ENCODE measurements around the gene CEP68.

CEP68 gene

DNA sequence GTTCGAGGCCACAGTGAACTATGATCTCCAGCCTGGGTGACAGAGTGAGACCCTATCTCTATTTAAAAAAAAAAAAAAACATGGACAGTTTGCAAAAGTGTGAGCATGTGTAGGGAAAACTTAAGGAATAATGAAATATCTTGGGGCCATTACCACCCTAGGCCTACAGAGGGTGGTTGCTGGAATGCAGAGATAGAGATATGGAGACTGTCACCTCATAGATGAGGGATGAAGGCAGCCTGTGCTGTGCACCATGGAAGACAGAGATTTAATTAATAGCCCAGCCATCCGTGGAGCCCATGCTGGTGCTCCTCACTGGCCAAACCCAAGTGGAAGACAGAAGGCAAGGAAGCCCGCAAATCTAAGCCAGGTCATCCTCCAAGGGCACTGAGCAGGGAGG, 16.6 kb upstream of the CEP68 start:
- Mint-ChIP-seq H3K9me3 (peaks cover 11% of the 10 kb centered on the region), H3K27me3 (no peaks in the 10 kb centered on the region), H3K27ac (no peak overlapping the region), H3K36me3 (ENCODE audit: low read depth) (peaks cover 95% of the 10 kb centered on the region), H3K4me1 (ENCODE audit: low read depth) (peaks cover 12% of the 10 kb centered on the region), H3K4me3 (no peak overlapping the region)
- intact Hi-C loops (cut with micrococcal nuclease): loop anchor here (1.0 kb wide), 1 partner anchor 122 kb away; no protein-coding TSS in a partner anchor

- Mint-ChIP-seq H3K9me3 (peaks cover 21% of the 10 kb centered on the region), H3K36me3 (ENCODE audit: low read depth) (peaks cover 97% of the 10 kb centered on the region), H3K27me3 (no peaks in the 10 kb centered on the region), H3K27ac (no peak overlapping the region), H3K4me1 (ENCODE audit: low read depth) (peaks cover 12% of the 10 kb centered on the region), H3K4me3 (peak overlapping the region; percentile 50)
- intact Hi-C loops (cut with micrococcal nuclease): loop anchor here (1.0 kb wide), 1 partner anchor 123 kb away; no protein-coding TSS in a partner anchor
Observed at GRCh38 chr2:65040400-65041261, 15.6 kb upstream of the CEP68 start.

DNA sequence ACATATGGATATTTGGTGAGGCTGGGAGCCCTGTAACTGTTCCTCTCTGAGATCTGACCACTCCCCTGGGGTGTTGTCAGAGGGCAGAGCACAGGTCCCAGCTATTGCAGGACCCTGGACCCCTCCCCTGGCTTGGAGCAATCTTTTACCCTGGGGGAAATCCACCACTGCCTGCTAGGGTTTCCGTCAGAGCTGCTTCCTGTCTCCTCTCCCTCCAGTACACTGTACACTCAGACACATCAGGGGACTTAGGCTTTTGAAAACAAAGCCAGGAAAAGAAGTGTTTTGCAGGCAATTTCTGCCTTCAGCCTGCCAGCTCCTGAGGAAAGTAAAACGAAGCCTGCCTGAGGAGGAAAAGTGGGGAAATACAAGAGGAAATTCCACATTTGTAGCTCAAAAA, 13.2 kb upstream of the CEP68 start:
- no peaks in the 10 kb centered on the region for H3K27me3 Mint-ChIP-seq
- intact Hi-C loops (cut with micrococcal nuclease): no loop called here

GRCh38 chr2:65044097-65044735, 12.0 kb upstream of the CEP68 start:
- H3K36me3 Mint-ChIP-seq (ENCODE audit: low read depth): peaks cover 97% of the 10 kb centered on the region
- no peak overlapping the region for H3K4me3 Mint-ChIP-seq
- peaks cover 12% of the 10 kb centered on the region for H3K4me1 Mint-ChIP-seq (ENCODE audit: low read depth)
- no peaks in the 10 kb centered on the region for H3K27me3 Mint-ChIP-seq
- H3K9me3 Mint-ChIP-seq: peaks cover 40% of the 10 kb centered on the region
- intact Hi-C loops (cut with micrococcal nuclease): no loop called here
- H3K27ac Mint-ChIP-seq: no peak overlapping the region

More for the DNA sequence above, 13.2 kb upstream of the CEP68 start:
- Mint-ChIP-seq H3K4me3 (no peak overlapping the region), H3K9me3 (peaks cover 27% of the 10 kb centered on the region), H3K36me3 (ENCODE audit: low read depth) (peaks cover 97% of the 10 kb centered on the region), H3K27ac (no peak overlapping the region), H3K4me1 (ENCODE audit: low read depth) (peaks cover 12% of the 10 kb centered on the region)

GRCh38 chr2:65045651-65046050, 10.6 kb upstream of the CEP68 start:
- peaks cover under 1% of the 10 kb centered on the region for H3K4me1 Mint-ChIP-seq (ENCODE audit: low read depth)
- intact Hi-C loops (cut with micrococcal nuclease): no loop called here
- H3K27me3 Mint-ChIP-seq: no peaks in the 10 kb centered on the region
- H3K36me3 Mint-ChIP-seq (ENCODE audit: low read depth): peaks cover 90% of the 10 kb centered on the region
- no peak overlapping the region for H3K27ac Mint-ChIP-seq
- H3K9me3 Mint-ChIP-seq: peaks cover 41% of the 10 kb centered on the region
- no peak overlapping the region for H3K4me3 Mint-ChIP-seq

- intact Hi-C loops (cut with micrococcal nuclease): no loop called here
- Mint-ChIP-seq H3K9me3 (peaks cover 41% of the 10 kb centered on the region), H3K27ac (no peak overlapping the region), H3K36me3 (ENCODE audit: low read depth) (peaks cover 91% of the 10 kb centered on the region), H3K27me3 (no peaks in the 10 kb centered on the region), H3K4me3 (no peak overlapping the region), H3K4me1 (ENCODE audit: low read depth) (peaks cover 8% of the 10 kb centered on the region)
Observed at GRCh38 chr2:65046633-65047407, 9.4 kb upstream of the CEP68 start.

GRCh38 chr2:65049010-65049639, 7.1 kb upstream of the CEP68 start:
- Mint-ChIP-seq H3K4me1 (ENCODE audit: low read depth) (peaks cover 29% of the 10 kb centered on the region), H3K27ac (no peak overlapping the region), H3K27me3 (no peaks in the 10 kb centered on the region), H3K9me3 (peaks cover 35% of the 10 kb centered on the region), H3K4me3 (no peak overlapping the region), H3K36me3 (ENCODE audit: low read depth) (peaks cover 76% of the 10 kb centered on the region)
- intact Hi-C loops (cut with micrococcal nuclease): no loop called here

DNA sequence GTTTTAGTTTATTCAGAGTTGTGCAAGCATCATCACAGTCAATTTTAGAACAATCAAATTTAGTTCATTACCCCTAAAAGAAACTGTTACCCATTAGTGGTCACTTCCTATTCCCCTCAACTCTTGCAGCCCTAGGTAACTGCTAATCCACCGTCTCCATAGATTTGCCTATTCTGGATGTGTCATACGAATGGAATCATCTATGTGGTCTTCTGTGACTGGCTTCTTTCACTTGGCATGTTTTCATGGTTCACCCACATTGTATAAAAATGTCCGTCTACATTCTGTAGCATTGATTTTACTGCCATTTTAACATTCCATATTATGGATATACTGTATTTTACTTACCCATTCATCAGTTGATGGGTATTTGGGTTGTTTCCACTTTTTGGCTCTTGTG, 5.3 kb upstream of the CEP68 start:
- Mint-ChIP-seq H3K27ac (no peak overlapping the region), H3K4me1 (ENCODE audit: low read depth) (peaks cover 45% of the 10 kb centered on the region), H3K4me3 (no peak overlapping the region), H3K27me3 (no peaks in the 10 kb centered on the region), H3K36me3 (ENCODE audit: low read depth) (peaks cover 67% of the 10 kb centered on the region), H3K9me3 (peaks cover 18% of the 10 kb centered on the region)
- intact Hi-C loops (cut with micrococcal nuclease): no loop called here

- Mint-ChIP-seq H3K4me3 (peak overlapping the region; percentile 58), H3K4me1 (ENCODE audit: low read depth) (peaks cover 59% of the 10 kb centered on the region)
- intact Hi-C loops (cut with micrococcal nuclease): no loop called here
Observed at GRCh38 chr2:65053199-65053598, 3.0 kb upstream of the CEP68 start.

DNA sequence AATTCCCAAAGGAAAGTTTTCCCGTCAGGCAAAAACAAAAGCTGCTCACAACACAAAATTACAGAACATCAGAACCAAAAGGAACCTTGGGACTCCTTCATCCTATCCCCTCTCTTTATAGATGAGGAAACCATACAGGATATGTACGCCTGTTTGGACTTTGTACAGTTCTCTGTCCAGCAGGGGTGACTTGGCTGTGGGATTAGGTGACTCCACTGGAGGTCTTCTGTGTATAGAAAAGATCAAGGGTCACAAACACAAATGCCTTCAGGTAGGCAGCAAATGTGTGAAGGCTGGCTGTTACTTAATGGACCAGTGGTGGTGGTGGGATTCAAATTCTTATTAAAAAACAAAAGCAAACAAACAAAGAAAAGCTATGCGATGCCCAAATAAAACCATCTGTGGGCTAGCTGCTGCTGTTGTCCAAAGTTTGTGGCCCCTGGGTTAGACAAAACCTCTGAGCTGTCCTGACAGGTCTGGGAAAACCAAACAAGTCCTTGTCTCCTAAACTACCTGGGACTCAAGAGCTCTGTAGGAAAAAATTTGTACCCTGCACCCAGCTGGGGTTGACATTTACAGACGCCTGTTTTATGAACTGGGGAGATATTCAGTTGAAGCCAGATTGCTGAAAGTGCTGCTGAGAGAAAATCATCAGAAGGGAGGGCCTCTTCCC, 1.3 kb upstream of the CEP68 start:
- peaks cover 63% of the 10 kb centered on the region for H3K4me1 Mint-ChIP-seq (ENCODE audit: low read depth)
- peak overlapping the region; percentile 94 for H3K27ac Mint-ChIP-seq
- H3K4me3 Mint-ChIP-seq: peak overlapping the region; percentile 96
- no peaks in the 10 kb centered on the region for H3K9me3 Mint-ChIP-seq
- intact Hi-C loops (cut with micrococcal nuclease): loop anchor here (1.0 kb wide), 1 partner anchor 10 kb away; no protein-coding TSS in a partner anchor
- H3K27me3 Mint-ChIP-seq: no peaks in the 10 kb centered on the region
- peaks cover 39% of the 10 kb centered on the region for H3K36me3 Mint-ChIP-seq (ENCODE audit: low read depth)

More at GRCh38 chr2:65053199-65053598, 3.0 kb upstream of the CEP68 start:
- H3K9me3 Mint-ChIP-seq: peaks cover 11% of the 10 kb centered on the region
- no peaks in the 10 kb centered on the region for H3K27me3 Mint-ChIP-seq
- peak overlapping the region; percentile 94 for H3K27ac Mint-ChIP-seq
- H3K36me3 Mint-ChIP-seq (ENCODE audit: low read depth): peaks cover 52% of the 10 kb centered on the region

DNA sequence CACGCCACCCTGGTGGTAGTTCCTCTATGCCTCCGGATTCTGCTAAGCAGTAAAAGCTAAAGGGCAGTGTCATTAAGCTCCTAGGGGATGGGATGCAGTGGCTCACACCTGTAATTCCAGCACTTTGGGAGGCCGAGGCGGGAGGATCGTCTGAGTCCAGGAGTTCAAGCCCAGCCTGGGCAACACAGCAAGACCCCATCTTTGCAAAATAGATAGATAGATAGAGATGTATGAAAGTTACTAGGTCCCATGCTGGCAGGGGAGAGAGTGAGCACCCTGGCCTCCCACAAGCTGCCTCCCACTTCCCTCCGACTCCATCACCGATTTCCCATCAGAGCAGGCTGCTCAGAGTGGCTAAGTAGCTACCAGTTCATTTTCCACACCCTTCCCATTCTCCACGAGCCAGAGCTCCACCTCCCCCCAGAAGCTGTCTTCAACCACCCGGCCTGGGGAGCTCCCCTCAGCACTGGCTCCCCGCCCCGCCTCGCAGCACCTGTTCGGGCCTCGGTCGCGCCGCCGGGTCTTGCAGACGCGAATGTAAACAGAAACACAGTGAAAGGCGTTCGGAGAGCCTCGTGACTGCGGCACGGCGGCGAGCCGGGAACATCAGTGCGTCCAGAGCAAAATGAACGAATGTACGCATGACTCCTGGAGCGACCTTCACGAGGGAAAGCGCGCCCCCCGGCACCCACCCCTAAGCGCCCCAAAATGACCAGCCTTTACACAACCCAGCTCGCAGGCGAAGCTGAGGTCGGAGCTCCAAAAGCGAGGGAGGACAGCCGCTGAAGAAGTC, 598 bp upstream of the CEP68 start:
- Mint-ChIP-seq H3K4me1 (ENCODE audit: low read depth) (peaks cover 63% of the 10 kb centered on the region), H3K27ac (peak overlapping the region; percentile 94), H3K27me3 (no peaks in the 10 kb centered on the region), H3K4me3 (peak overlapping the region; percentile 96), H3K36me3 (ENCODE audit: low read depth) (peaks cover 35% of the 10 kb centered on the region), H3K9me3 (no peaks in the 10 kb centered on the region)
- intact Hi-C loops (cut with micrococcal nuclease): loop anchor here (1.0 to 2.0 kb wide), 2 partner anchors 10 to 75 kb away; partner anchors contain the start of gene RAB1A

DNA sequence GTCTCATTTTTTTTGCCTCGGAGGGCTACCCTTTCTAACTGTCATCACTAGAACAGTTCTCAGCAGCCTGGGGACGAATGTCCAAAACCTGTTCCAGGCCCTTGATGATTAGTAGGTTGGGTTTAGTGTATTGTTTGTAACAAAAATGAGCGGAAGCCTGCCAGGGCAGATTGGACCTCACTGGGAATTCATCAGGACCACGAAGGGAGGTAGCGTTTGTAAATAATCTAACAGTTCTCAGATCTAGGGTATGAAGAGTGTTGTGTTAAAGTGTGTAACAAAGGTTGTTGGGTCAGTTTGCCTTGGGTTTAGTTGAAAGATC, 799 bp downstream of the CEP68 start:
- Mint-ChIP-seq H3K4me1 (ENCODE audit: low read depth) (peaks cover 62% of the 10 kb centered on the region), H3K36me3 (ENCODE audit: low read depth) (peaks cover 21% of the 10 kb centered on the region), H3K27ac (peak overlapping the region; percentile 94), H3K4me3 (peak overlapping the region; percentile 96), H3K9me3 (no peaks in the 10 kb centered on the region), H3K27me3 (no peaks in the 10 kb centered on the region)
- intact Hi-C loops (cut with micrococcal nuclease): loop anchor here (2.0 kb wide), 1 partner anchor 74 kb away; the partner anchor contains the start of gene RAB1A
